ENCODE measurements around the gene TACR1. TPM values are rescaled to one million over a fixed set of nuclear protein-coding genes. Genes with fewer than 3 reads are reported as not detected.

TACR1 gene
- total and polyA plus RNA-seq, 7 donors: 0.03 to 0.37 (median 0.13) TPM

DNA sequence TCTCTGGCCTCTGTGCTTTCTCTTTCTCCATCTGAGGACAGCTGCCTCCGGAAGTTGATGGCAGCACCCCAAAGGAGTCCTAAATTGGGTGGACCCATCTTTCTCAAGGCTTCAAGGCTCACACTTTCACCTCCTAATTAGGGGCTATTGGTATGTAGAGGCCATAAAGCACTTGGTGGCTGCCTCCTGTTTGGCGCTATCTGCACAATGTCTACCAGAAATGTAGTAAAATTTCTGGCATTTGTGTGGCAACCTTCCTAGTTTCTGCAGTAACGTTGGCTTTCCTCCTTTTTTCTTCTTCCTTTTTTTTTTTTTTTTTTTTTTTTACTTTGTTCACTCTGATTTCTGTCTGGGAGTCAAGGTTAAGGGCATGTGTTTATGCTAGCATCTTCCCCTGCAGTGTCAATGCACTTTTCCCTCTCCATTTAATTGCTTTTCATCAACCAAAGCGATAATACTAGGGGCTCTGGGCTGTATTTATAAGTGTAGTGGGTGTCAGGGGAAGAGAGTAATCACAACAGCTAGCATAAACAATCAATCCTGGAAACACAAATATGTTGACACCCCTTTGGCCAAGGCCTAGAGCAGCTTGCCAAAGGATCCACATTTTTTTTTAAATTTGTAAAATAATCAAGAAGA lies 86.0 kb downstream of the TACR1 start:
- DNase-seq (no peak), ATAC-seq (no peak)
- Histone ChIP-seq H3K36me3 (ENCODE audit: insufficient read depth in 1 of 2, low read depth in 1 of 2) (no peaks in the 10 kb centered on the region), H3K27me3 (ENCODE audit: insufficient read depth in 3 of 3, low read length in 2 of 3) (no peaks in the 10 kb centered on the region), H3K4me3 (no peak overlapping the region), H3K4me1 (no peaks in the 10 kb centered on the region), H3K9me3 (no peaks in the 10 kb centered on the region), H3K27ac (no peak overlapping the region)
- intact Hi-C loops (cut with DNase I): no loop called here
- TF ChIP-seq, protein P1, sequence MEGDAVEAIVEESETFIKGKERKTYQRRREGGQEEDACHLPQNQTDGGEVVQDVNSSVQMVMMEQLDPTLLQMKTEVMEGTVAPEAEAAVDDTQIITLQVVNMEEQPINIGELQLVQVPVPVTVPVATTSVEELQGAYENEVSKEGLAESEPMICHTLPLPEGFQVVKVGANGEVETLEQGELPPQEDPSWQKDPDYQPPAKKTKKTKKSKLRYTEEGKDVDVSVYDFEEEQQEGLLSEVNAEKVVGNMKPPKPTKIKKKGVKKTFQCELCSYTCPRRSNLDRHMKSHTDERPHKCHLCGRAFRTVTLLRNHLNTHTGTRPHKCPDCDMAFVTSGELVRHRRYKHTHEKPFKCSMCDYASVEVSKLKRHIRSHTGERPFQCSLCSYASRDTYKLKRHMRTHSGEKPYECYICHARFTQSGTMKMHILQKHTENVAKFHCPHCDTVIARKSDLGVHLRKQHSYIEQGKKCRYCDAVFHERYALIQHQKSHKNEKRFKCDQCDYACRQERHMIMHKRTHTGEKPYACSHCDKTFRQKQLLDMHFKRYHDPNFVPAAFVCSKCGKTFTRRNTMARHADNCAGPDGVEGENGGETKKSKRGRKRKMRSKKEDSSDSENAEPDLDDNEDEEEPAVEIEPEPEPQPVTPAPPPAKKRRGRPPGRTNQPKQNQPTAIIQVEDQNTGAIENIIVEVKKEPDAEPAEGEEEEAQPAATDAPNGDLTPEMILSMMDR (IDR thresholded peaks at IDR 0.05): no peak
- 57 to 72% (median 59%) methylated on average over 4 of the region's 4 CpGs for WGBS, 3 donors

DNA sequence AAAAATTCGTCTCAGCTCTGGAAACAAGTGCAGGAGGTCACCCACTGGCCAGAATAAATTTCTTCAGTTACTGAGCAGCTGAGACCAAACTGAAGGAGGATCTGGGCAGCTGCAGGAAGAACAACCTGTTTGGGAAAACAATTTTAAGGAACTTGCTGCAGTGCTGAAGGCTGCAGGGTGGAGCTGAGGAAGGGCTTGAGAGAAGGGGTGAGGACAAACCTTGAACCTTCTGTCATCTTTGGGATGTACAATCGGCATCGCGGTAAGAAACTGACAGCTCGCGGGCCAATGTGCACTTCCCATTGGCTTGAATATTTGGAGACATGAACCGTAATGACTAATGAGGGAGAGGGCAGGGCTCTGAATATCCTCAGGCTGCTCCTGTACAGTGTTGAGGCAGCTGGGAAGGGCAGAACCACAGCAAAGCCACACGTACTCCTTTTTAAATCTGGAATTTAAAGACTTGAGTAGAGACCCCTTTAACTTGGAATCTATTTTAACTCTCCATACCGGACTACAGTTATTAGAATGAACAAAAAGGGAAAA lies 90.3 kb downstream of the TACR1 start:
- Histone ChIP-seq H3K4me1 (no peaks in the 10 kb centered on the region), H3K27ac (no peak overlapping the region), H3K4me3 (no peak overlapping the region), H3K36me3 (ENCODE audit: insufficient read depth in 1 of 2, low read depth in 1 of 2) (no peaks in the 10 kb centered on the region), H3K9me3 (no peaks in the 10 kb centered on the region), H3K27me3 (ENCODE audit: insufficient read depth in 3 of 3, low read length in 2 of 3) (no peaks in the 10 kb centered on the region)
- intact Hi-C loops (cut with DNase I): no loop called here
- ATAC-seq (peak in 1 of 4 donors; percentile 41), DNase-seq (no peak)
- TF ChIP-seq, protein P1 (IDR thresholded peaks at IDR 0.05): no peak
- 34 to 51% (median 35%) methylated on average over 9 of the region's 9 CpGs for WGBS, 3 donors

DNA sequence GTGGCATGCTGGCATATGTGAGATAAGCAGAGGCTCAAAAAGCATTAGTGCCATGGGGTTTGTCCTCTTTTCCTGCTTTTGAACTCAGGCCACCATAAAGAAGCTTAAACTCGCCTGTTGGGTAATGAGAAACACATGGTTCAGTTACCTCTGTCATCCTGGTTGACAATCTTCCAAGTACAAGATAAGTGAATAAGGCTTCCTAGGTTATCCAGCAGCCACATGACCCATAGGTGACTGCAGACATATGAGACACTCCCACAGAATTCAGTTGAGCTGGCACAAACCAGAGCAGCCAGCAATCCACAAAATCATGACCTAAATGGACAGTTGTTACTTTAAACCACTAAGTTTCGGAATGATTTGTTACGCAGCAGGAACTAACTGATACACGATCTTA lies 97.3 kb downstream of the TACR1 start:
- H3K36me3 ChIP-seq (ENCODE audit: insufficient read depth in 1 of 2, low read depth in 1 of 2): no peaks in the 10 kb centered on the region
- H3K27ac ChIP-seq: no peak overlapping the region
- ATAC-seq (no peak), DNase-seq (no peak)
- intact Hi-C loops (cut with DNase I): no loop called here
- no peaks in the 10 kb centered on the region for H3K27me3 ChIP-seq (ENCODE audit: insufficient read depth in 3 of 3, low read length in 2 of 3)
- H3K4me1 ChIP-seq: no peaks in the 10 kb centered on the region
- no peak overlapping the region for H3K4me3 ChIP-seq
- 94 to 96% (median 95%) methylated on average over 4 of the region's 4 CpGs for WGBS, 3 donors
- H3K9me3 ChIP-seq: no peaks in the 10 kb centered on the region
- TF ChIP-seq, protein P1 (IDR thresholded peaks at IDR 0.05): no peak

DNA sequence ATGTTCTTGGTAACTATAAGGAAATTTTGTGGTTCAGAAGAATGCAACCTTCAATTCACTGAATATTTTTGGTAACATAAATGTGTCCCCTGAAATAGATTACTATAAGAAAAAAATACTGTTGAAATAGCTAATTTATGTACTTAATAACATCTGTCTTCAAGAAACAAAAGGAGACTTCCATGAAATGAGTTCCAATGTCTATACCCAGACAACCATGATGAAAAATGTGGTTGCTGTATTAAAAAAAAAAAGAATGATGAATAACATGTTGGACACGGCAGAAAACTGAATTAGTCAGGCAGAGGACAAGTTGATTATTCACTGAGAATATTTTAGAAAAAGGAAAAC lies 98.5 kb downstream of the TACR1 start:
- 13 to 40% (median 25%) methylated on average over 1 of the region's 1 CpG for WGBS, 3 donors
- H3K36me3 ChIP-seq (ENCODE audit: insufficient read depth in 1 of 2, low read depth in 1 of 2): no peaks in the 10 kb centered on the region

More for the DNA sequence above, 98.5 kb downstream of the TACR1 start:
- Histone ChIP-seq H3K9me3 (no peaks in the 10 kb centered on the region), H3K4me1 (no peaks in the 10 kb centered on the region), H3K27ac (no peak overlapping the region), H3K4me3 (no peak overlapping the region), H3K27me3 (ENCODE audit: insufficient read depth in 3 of 3, low read length in 2 of 3) (peaks cover 0 to 2% (median 0%) of the 10 kb centered on the region in 3 donors)
- TF ChIP-seq, protein P1 (IDR thresholded peaks at IDR 0.05): no peak
- no peak for DNase-seq
- ATAC-seq: no peak
- intact Hi-C loops (cut with DNase I): no loop called here

Measured in psoas muscle (tissue), 8 donors.